Common myeloid progenitor, CD34-positive (primary cell): ENCODE results near the gene HSH2D.

Experiments used
- CTCF ChIA-PET: fragments of 350-600 bp; sonication (Branson Sonifier 250); formaldehyde crosslinking; loops from one replicate; lab custom pipeline; 2021; ENCODE audit warnings: antibody characterized with exemption; lab: Charles Lee
- POLR2A ChIA-PET: fragments of 350-600 bp; sonication (Branson Sonifier 250); formaldehyde crosslinking; loops from one replicate; lab custom pipeline; 2021; ENCODE audit warnings: antibody characterized with exemption; lab: Charles Lee
- DNase-seq, 3 donors: peaks; one replicate each; pipeline versions ENCODE4 v3.0.0 to v3.0.0-alpha.2; 2013
- H3K27ac ChIP-seq, 2 experiments: 1 replicate in 1 of 2; 2 replicates in 1 of 2; pipeline ENCODE4 v1.7.0; 2013; ENCODE audit warnings: inconsistent platforms in 2 of 2, low read length in 2 of 2, mild to moderate bottlenecking in 2 of 2, low read depth in 1 of 2, moderate library complexity in 1 of 2; ENCODE audit not compliant: severe bottlenecking in 2 of 2, insufficient read depth in 1 of 2, poor library complexity in 1 of 2
- H3K27me3 ChIP-seq, 5 experiments: replicated peaks in 2 of 5; 1 replicate in 3 of 5; 2 replicates in 2 of 5; pipeline versions ENCODE4 v1.6.1 to v1.7.0; 2013; ENCODE audit warnings: low read length in 4 of 5, mild to moderate bottlenecking in 2 of 5, moderate library complexity in 2 of 5, inconsistent platforms in 1 of 5; ENCODE audit not compliant: insufficient read depth in 5 of 5, control insufficient read depth in 4 of 5
- H3K36me3 ChIP-seq, 4 experiments: 1 replicate in 2 of 4; 2 replicates in 2 of 4; pipeline versions ENCODE4 v1.6.1 to v1.7.0; 2013; ENCODE audit warnings: low read length in 3 of 4, control low read depth in 1 of 4, mild to moderate bottlenecking in 1 of 4; ENCODE audit not compliant: control insufficient read depth in 4 of 4, insufficient read depth in 4 of 4
- H3K4me1 ChIP-seq, 4 experiments: 1 replicate in 3 of 4; 2 replicates in 1 of 4; pipeline versions ENCODE4 v1.6.1 to v1.7.1; 2013; ENCODE audit warnings: low read length in 3 of 4, mild to moderate bottlenecking in 3 of 4, control low read depth in 1 of 4, inconsistent platforms in 1 of 4, moderate library complexity in 1 of 4; ENCODE audit not compliant: control insufficient read depth in 4 of 4, insufficient read depth in 4 of 4; ENCODE audit errors: control extremely low read depth in 1 of 4
- H3K4me3 ChIP-seq, 7 experiments: 1 replicate in 4 of 7; 2 replicates in 3 of 7; pipeline versions ENCODE4 v1.5.1 to v1.7.0; 2013; ENCODE audit warnings: mild to moderate bottlenecking in 7 of 7, low read length in 6 of 7, moderate library complexity in 6 of 7, inconsistent platforms in 2 of 7, low read depth in 2 of 7, control low read depth in 1 of 7; ENCODE audit not compliant: insufficient read depth in 4 of 7, control insufficient read depth in 1 of 7; ENCODE audit errors: extremely low read depth in 1 of 7
- H3K9me3 ChIP-seq, 5 experiments: 1 replicate in 4 of 5; 2 replicates in 1 of 5; pipeline versions ENCODE4 v1.6.1 to v1.7.1; 2013; ENCODE audit warnings: low read length in 4 of 5, mild to moderate bottlenecking in 2 of 5, inconsistent platforms in 1 of 5, low read depth in 1 of 5, moderate library complexity in 1 of 5; ENCODE audit not compliant: control insufficient read depth in 4 of 5, insufficient read depth in 2 of 5; ENCODE audit errors: control extremely low read depth in 1 of 5
- WGBS: methylation state at CpG from one replicate; pipeline ENCODE4 v1.1.5; 2013; ENCODE audit not compliant: insufficient coverage; 5-methylcytosine and 5-hydroxymethylcytosine counted together

Gene HSH2D

GRCh38 chr19:16159655-16160054 is 16.2 kb downstream of the HSH2D start:
- 100% methylated on average over 3 of the region's 5 CpGs for WGBS
- H3K27ac ChIP-seq = no peak overlapping the region
- POLR2A ChIA-PET = interaction anchor here (0.6 to 1.0 kb wide), 2 partner anchors 10 to 1566 kb away, joined by 3 to 5 read pairs; no protein-coding TSS in a partner anchor
- CTCF ChIA-PET = interaction anchor here (1.1 to 3.6 kb wide), 2 partner anchors 10 to 42 kb away, joined by 3 to 13 read pairs; no protein-coding TSS in a partner anchor
- no peak overlapping the region for H3K4me3 ChIP-seq
- peaks cover 0 to 23% (median 18%) of the 10 kb centered on the region in 4 experiments for H3K4me1 ChIP-seq
- no peak for DNase-seq
- H3K9me3 ChIP-seq = no peaks in the 10 kb centered on the region
- H3K27me3 ChIP-seq = no peaks in the 10 kb centered on the region
- peaks cover 14 to 37% (median 26%) of the 10 kb centered on the region in 4 experiments for H3K36me3 ChIP-seq

- POLR2A ChIA-PET = interaction anchor here (1.1 kb wide), 1 partner anchor 9 kb away, joined by 5 read pairs; no protein-coding TSS in a partner anchor
- no peak for DNase-seq
- WGBS = 99% methylated on average over 5 of the region's 6 CpGs
- Histone ChIP-seq H3K9me3 (no peaks in the 10 kb centered on the region), H3K4me3 (no peak overlapping the region), H3K4me1 (peaks cover 0 to 15% (median 10%) of the 10 kb centered on the region in 4 experiments), H3K27me3 (no peaks in the 10 kb centered on the region), H3K36me3 (peaks cover 9 to 29% (median 21%) of the 10 kb centered on the region in 4 experiments), H3K27ac (no peak overlapping the region)
- CTCF ChIA-PET = interaction anchor here (1.1 to 3.3 kb wide), 3 partner anchors 12 to 73 kb away, joined by 3 to 9 read pairs (median 5); partner anchors contain the start of gene CIB3
Measured at GRCh38 chr19:16160445-16160942, 17.0 kb downstream of the HSH2D start.

GRCh38 chr19:16160943-16161560 is 17.6 kb downstream of the HSH2D start:
- Histone ChIP-seq H3K4me3 (no peak overlapping the region), H3K9me3 (no peaks in the 10 kb centered on the region), H3K4me1 (peaks cover 0 to 9% (median 5%) of the 10 kb centered on the region in 4 experiments), H3K27ac (no peak overlapping the region), H3K27me3 (no peaks in the 10 kb centered on the region), H3K36me3 (peaks cover 9 to 23% (median 16%) of the 10 kb centered on the region in 4 experiments)
- peak in 2 of 3 donors; percentile 32 to 45 for DNase-seq
- CTCF ChIA-PET = interaction anchor here (0.7 to 3.3 kb wide), 4 partner anchors 11 to 74 kb away, joined by 3 to 9 read pairs (median 4); partner anchors contain the start of gene CIB3
- POLR2A ChIA-PET = interaction anchor here (1.1 kb wide), 1 partner anchor 9 kb away, joined by 5 read pairs; no protein-coding TSS in a partner anchor
- 81% methylated on average over 9 of the region's 14 CpGs for WGBS

GRCh38 chr19:16161840-16162239 is 18.4 kb downstream of the HSH2D start:
- POLR2A ChIA-PET = interaction anchor here (1.1 kb wide), 1 partner anchor 8 kb away, joined by 5 read pairs; no protein-coding TSS in a partner anchor
- WGBS = no CpG with 5 or more reads among the region's 3 CpGs
- CTCF ChIA-PET = interaction anchor here (0.6 to 3.3 kb wide), 5 partner anchors 9 to 313 kb away, joined by 3 to 9 read pairs (median 4); partner anchors contain the start of gene CIB3
- Histone ChIP-seq H3K4me1 (peaks cover 0 to 9% (median 4%) of the 10 kb centered on the region in 4 experiments), H3K27ac (no peak overlapping the region), H3K36me3 (peaks cover 6 to 16% (median 11%) of the 10 kb centered on the region in 4 experiments), H3K27me3 (no peaks in the 10 kb centered on the region), H3K9me3 (no peaks in the 10 kb centered on the region), H3K4me3 (no peak overlapping the region)
- DNase-seq = peak in 2 of 3 donors; percentile 25 to 43

- Histone ChIP-seq H3K36me3 (no peaks in the 10 kb centered on the region), H3K4me3 (no peak overlapping the region), H3K9me3 (peaks cover 0 to 4% (median 0%) of the 10 kb centered on the region in 5 experiments), H3K4me1 (peaks cover 0 to 24% (median 21%) of the 10 kb centered on the region in 4 experiments), H3K27ac (no peak overlapping the region), H3K27me3 (no peaks in the 10 kb centered on the region)
- 94% methylated on average over 12 of the region's 13 CpGs for WGBS
- ChIA-PET POLR2A (no interaction called here), CTCF (interaction anchor here (1.0 to 1.8 kb wide), 3 partner anchors 9 to 17 kb away, joined by 3 to 5 read pairs (median 4); no protein-coding TSS in a partner anchor)
- no peak for DNase-seq
Measured at GRCh38 chr19:16164222-16164890, 20.9 kb downstream of the HSH2D start.

GRCh38 chr19:16166417-16166816 is 22.9 kb downstream of the HSH2D start:
- H3K4me1 ChIP-seq = peaks cover 0 to 31% (median 27%) of the 10 kb centered on the region in 4 experiments
- ChIA-PET POLR2A (no interaction called here), CTCF (no interaction called here)
- H3K4me3 ChIP-seq = no peak overlapping the region
- peaks cover 0 to 4% (median 0%) of the 10 kb centered on the region in 5 experiments for H3K9me3 ChIP-seq
- H3K36me3 ChIP-seq = no peaks in the 10 kb centered on the region
- 100% methylated on average over 1 of the region's 1 CpG for WGBS
- H3K27me3 ChIP-seq = no peaks in the 10 kb centered on the region
- H3K27ac ChIP-seq = no peak overlapping the region
- no peak for DNase-seq
